Neural crest cell (in vitro differentiated cells): ENCODE measurements around the gene IMPG2. TPM values are rescaled to one million over a fixed set of nuclear protein-coding genes. Genes with fewer than 3 reads are reported as not detected.

Source experiments
- DNase-seq: peaks from one replicate; pipeline ENCODE4 v3.0.0; 2021; ENCODE audit warnings: low read depth, mixed read lengths, low spot score
- H3K27ac Mint-ChIP-seq: one replicate; pipeline ENCODE4 v1.8.0; 2021; ENCODE audit warnings: mild to moderate bottlenecking, mixed read lengths; ENCODE audit not compliant: unreplicated experiment
- H3K27me3 Mint-ChIP-seq: 2 replicates; pipeline ENCODE4 v1.8.0; 2021; ENCODE audit warnings: low read depth, mild to moderate bottlenecking, mixed read lengths
- H3K36me3 Mint-ChIP-seq: 2 replicates; pipeline ENCODE4 v1.8.0; 2021; ENCODE audit warnings: low read depth, mild to moderate bottlenecking, mixed read lengths
- H3K4me1 Mint-ChIP-seq: 2 replicates; pipeline ENCODE4 v1.8.0; 2021; ENCODE audit warnings: mixed read lengths
- H3K4me3 Mint-ChIP-seq: one replicate; pipeline ENCODE4 v1.8.0; 2021; ENCODE audit warnings: mild to moderate bottlenecking, mixed read lengths
- H3K9me3 Mint-ChIP-seq: 2 replicates; pipeline ENCODE4 v1.8.0; 2021; ENCODE audit warnings: mixed read lengths
- total RNA-seq: library from RNA; stranded (reverse); gene quantifications from 2 replicates; pipeline ENCODE4 v1.2.1, GENCODE V29; 2021
- TF ChIP-seq, protein P1 (sequence below): fragments of 200-600 bp; sonication (generic); conservative IDR thresholded peaks from 2 replicates; pipeline ENCODE4 v1.5.0; 2021; ENCODE audit warnings: antibody characterized with exemption, mild to moderate bottlenecking

The IMPG2 gene
- total RNA-seq, 1 donor from 2014 or later, result 0.40 TPM

- no peak overlapping the region for H3K27ac Mint-ChIP-seq
- H3K4me3 Mint-ChIP-seq, result no peak overlapping the region
- H3K4me1 Mint-ChIP-seq, result peaks cover 6% of the 10 kb centered on the region
- peaks cover 3% of the 10 kb centered on the region for H3K9me3 Mint-ChIP-seq
- TF ChIP-seq, protein P1, sequence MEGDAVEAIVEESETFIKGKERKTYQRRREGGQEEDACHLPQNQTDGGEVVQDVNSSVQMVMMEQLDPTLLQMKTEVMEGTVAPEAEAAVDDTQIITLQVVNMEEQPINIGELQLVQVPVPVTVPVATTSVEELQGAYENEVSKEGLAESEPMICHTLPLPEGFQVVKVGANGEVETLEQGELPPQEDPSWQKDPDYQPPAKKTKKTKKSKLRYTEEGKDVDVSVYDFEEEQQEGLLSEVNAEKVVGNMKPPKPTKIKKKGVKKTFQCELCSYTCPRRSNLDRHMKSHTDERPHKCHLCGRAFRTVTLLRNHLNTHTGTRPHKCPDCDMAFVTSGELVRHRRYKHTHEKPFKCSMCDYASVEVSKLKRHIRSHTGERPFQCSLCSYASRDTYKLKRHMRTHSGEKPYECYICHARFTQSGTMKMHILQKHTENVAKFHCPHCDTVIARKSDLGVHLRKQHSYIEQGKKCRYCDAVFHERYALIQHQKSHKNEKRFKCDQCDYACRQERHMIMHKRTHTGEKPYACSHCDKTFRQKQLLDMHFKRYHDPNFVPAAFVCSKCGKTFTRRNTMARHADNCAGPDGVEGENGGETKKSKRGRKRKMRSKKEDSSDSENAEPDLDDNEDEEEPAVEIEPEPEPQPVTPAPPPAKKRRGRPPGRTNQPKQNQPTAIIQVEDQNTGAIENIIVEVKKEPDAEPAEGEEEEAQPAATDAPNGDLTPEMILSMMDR, result no peak
- no peak for DNase-seq
- H3K36me3 Mint-ChIP-seq, result peaks cover 17% of the 10 kb centered on the region
- no peaks in the 10 kb centered on the region for H3K27me3 Mint-ChIP-seq
Measured at GRCh38 chr3:101243285-101244211, 76.8 kb downstream of the IMPG2 start.

GRCh38 chr3:101240719-101241399 is 79.5 kb downstream of the IMPG2 start:
- H3K4me3 Mint-ChIP-seq, result no peak overlapping the region
- H3K27me3 Mint-ChIP-seq, result no peaks in the 10 kb centered on the region
- no peaks in the 10 kb centered on the region for H3K4me1 Mint-ChIP-seq
- TF ChIP-seq, protein P1, result no peak
- no peaks in the 10 kb centered on the region for H3K9me3 Mint-ChIP-seq
- no peak for DNase-seq
- H3K36me3 Mint-ChIP-seq, result peaks cover 12% of the 10 kb centered on the region
- no peak overlapping the region for H3K27ac Mint-ChIP-seq

DNA sequence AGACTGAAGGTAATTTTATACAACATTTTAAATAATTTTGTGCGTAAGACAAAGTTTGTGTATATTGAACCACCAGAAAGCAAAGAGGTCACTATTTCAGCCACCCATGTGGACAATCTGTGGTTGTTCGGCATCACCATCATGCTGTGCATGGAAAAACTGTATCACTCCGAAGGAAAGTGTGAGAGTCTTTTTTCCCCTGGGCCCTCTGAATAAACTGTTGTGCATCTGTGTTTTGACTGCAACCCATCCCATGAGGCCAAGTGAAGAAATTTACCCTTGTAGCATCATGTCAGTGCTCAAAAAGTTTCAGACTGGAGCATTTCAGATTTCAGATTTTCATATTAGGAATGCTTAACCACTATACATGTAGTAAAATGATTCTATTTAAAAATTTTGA is 85.3 kb downstream of the IMPG2 start:
- Mint-ChIP-seq H3K4me3 (no peak overlapping the region), H3K9me3 (no peaks in the 10 kb centered on the region), H3K36me3 (peaks cover 3% of the 10 kb centered on the region), H3K4me1 (no peaks in the 10 kb centered on the region), H3K27ac (no peak overlapping the region), H3K27me3 (no peaks in the 10 kb centered on the region)
- DNase-seq, result no peak
- TF ChIP-seq, protein P1, result no peak

DNA sequence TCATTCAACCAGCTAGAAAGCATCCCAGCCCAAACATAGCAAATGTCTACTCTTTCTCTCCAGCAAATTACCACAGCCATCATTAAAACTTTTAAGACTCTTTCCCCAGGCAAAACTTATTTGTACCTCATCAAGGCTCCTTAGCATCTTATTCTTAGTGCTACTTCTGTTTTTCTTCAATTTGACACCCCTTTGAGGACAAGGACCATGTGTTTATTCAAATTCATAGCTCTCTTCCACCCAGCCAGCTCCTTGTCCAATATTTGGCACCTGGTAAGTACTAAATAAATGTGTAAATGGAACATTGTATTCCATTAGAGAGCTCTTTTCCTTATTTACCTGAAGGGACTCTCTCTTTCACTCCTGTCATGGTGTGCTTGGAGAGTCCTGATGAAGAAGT is 89.8 kb downstream of the IMPG2 start:
- Mint-ChIP-seq H3K27me3 (no peaks in the 10 kb centered on the region), H3K4me3 (no peak overlapping the region), H3K9me3 (no peaks in the 10 kb centered on the region), H3K27ac (no peak overlapping the region), H3K4me1 (no peaks in the 10 kb centered on the region), H3K36me3 (peaks cover 3% of the 10 kb centered on the region)
- TF ChIP-seq, protein P1, result no peak
- no peak for DNase-seq

- Mint-ChIP-seq H3K9me3 (no peaks in the 10 kb centered on the region), H3K27me3 (no peaks in the 10 kb centered on the region), H3K36me3 (peaks cover 4% of the 10 kb centered on the region), H3K27ac (no peak overlapping the region), H3K4me3 (no peak overlapping the region), H3K4me1 (no peaks in the 10 kb centered on the region)
- DNase-seq, result no peak
- TF ChIP-seq, protein P1, result no peak
Measured at GRCh38 chr3:101229681-101230080, 90.7 kb downstream of the IMPG2 start.
